ENCODE data around the gene CFI.

The CFI gene

DNA sequence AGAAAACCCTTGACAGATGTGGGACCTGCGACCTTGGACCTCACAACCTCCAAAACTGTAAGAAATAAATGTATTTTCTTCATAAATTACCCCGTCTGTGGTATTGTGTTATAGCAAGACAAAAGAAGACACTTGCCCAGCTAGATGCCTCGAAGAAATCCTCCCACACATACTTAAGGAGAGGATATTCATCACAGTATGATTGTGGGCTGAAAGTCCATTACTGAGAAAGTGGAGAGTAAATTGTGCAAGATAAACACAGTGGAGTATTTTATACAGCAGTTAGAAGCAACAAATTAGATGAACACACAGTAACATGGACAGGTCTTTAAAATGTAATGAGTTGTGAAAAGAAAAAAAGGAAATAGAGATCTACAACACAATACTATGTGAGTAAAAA is 46.1 kb downstream of the CFI start:
- TF ChIP-seq GATA3 (IDR thresholded peaks at IDR 0.05; ENCODE audit: low read depth, low read length) (no peak), GATA2 (IDR thresholded peaks at IDR 0.05; ENCODE audit: low read depth, low read length) (no peak)

DNA sequence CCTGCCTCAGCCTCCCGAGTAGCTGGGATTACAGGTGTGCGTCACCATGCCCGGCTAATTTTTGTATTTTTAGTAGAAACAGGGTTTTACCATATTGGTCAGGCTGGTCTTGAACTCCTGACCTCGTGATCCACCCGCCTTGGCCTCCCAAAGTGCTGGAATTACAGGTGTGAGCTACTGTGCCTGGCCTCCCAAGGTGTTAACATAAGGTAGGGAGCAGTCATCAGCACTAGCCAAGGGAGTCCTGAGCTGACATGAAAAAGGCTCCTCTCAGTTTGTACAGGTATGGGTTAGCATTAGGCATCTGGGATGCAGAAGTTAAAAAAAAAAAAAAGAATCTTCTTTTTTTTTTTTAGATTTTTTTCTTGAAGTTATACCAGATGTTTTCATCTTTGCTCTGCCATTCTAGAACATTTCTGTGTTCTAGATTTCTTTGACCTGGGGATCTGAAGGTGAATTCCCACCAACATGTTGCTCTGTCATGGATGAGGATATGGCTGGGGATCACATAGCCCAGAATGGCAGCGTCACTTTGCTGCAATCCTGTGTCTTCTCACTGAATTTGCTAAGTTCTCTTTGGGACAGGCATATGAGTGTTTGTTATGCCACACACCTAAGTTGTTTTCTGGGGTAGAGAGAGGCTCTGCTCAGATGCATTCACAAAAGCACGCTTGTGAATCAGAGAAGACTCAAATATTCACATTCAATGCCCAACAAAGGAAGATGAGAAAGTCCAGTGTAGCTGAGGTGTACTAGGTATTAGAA is 47.5 kb downstream of the CFI start:
- TF ChIP-seq GATA3 (IDR thresholded peaks at IDR 0.05; ENCODE audit: low read depth, low read length) (no peak), GATA2 (IDR thresholded peaks at IDR 0.05; ENCODE audit: low read depth, low read length) (no peak)

DNA sequence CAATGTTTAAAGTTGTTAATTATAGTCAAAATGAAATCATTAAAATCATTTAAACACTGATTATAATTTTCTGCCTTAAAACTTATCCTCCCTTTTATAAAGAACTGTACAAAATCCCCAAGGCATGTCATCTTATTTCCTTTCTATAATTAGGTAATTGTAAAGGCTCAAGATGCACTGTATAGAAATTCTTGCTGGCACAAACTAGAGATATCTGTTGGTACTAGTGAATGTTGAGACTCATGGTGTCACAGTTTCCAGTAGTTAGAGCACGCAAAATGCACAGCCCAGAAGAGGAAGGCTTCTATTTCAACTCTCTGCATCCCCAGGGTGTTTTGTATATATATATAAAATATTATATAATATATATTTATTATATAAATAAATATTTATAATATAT is 49.3 kb downstream of the CFI start:
- TF ChIP-seq GATA2 (IDR thresholded peaks at IDR 0.05; ENCODE audit: low read depth, low read length) (no peak), GATA3 (IDR thresholded peaks at IDR 0.05; ENCODE audit: low read depth, low read length) (no peak)

DNA sequence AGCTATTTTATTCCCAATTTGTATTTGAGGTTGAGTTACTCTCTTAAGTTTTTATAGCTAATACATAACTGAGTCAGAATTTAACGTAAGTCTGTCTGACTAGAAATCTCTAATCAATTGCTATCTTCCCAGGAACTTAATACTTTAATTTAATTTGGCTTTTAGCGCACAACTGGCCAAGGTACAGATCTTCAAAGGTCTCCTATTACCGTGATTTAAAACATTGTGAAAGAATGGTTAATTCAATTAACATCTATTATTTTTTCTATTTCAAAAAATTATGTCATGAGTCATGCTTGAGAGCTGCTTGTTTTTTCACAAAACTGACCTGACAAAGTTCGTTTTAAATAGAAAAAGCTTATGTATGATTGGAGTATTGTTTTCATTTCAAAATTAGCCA is 49.9 kb downstream of the CFI start:
- no peak for TF ChIP-seq GATA3 (IDR thresholded peaks at IDR 0.05; ENCODE audit: low read depth, low read length)

DNA sequence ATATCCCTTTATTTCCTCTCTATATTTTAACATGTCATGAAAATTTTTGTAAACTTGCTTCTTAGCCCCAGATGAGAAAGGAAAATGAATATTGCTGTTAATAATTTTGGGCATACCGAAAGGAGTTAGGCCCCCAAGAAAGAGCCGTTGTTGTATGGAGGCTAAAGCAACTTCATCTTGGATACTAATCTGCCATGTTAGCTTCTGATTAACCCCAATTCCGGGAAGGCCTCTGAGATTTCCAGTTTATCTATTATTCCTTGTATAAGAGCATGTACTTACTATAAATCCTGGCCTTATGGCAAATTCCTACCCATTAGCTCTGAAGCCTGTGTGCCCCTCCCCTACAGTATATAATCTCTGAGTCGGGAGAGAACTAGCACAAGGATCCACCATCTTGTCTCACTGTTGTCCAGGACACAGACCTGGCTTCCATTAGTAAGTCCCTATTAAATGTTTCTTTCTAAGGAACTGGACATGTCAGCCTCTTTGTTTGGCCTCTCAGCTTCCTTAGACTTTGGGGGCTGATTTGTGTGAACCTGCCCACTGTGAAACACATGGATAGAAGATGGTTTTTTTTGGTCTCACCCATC is 51.1 kb downstream of the CFI start:
- TF ChIP-seq GATA3 (IDR thresholded peaks at IDR 0.05; ENCODE audit: low read depth, low read length) (no peak), GATA2 (IDR thresholded peaks at IDR 0.05; ENCODE audit: low read depth, low read length) (no peak)

DNA sequence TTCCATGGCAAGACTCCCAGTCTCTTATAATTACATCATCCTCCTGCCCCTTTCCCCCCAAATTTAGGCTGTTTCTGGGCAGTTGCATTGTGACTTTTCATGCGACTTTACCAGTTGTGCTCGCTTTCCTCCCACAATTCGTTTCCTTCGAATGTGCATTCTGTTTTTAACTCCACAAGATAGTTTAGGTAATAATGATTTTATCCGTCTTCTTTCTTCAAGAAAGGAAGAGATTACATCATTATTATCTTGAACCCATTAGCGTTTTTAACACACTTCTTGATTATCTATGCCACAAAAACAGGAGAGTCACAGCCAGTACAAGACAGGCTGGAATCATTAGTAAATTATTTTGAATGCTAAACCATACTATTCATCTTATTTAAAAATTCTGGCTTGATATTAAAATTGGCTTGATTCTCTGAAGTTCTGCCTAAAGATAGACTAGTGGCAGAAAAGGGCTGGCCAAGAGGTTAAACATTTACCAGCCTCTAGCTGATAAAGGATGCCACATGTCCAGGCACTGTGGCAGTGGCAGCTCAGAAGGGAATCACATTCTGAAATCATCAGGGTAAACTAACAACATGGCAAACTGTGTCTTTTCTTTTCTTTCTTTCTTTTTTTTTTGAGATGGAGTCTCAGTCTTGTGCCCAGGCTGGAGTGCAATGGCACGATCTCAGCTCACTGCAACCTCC is 52.3 kb downstream of the CFI start:
- no peak for TF ChIP-seq GATA2 (IDR thresholded peaks at IDR 0.05; ENCODE audit: low read depth, low read length)
- TF ChIP-seq GATA3 (IDR thresholded peaks at IDR 0.05; ENCODE audit: low read depth, low read length) = no peak

DNA sequence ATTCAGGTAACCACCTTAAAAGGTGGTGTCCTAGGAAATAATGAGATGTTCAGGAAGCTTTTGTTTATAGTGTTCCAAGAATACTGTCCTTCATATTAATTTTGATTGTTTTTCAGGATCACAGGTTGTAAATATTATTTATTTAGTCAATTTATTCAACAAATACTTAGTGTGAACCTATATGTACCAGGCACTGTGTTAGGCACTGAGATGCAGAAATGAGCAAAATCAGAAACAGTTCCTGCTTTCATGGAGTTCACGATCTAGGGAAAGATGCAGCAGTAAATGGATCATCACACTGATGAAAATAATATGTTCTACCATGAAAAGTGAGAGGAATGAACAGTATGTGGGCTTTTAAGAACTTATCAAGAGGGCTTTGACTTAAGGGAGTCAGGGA is 53.7 kb downstream of the CFI start:
- TF ChIP-seq GATA3 (IDR thresholded peaks at IDR 0.05; ENCODE audit: low read depth, low read length) (no peak), GATA2 (IDR thresholded peaks at IDR 0.05; ENCODE audit: low read depth, low read length) (no peak)

DNA sequence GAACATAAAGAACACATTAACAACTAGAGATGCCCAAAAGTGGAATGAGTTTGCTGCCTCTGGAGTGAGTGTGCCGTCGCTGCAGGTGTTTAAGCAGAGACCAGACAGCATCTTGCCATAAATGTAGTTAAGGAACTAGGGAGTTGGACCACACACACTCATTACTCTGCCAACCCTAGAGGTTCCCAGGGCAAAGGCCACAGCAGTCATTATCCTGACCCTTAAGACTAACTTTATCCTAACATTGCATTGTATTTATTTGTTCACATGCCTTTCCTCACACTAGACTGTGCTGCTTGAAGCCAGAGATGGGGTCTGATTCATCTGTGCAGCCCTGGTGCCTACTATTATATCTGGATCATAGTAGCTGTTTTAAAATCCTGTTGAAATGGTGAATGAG is 55.1 kb downstream of the CFI start:
- TF ChIP-seq GATA3 (IDR thresholded peaks at IDR 0.05; ENCODE audit: low read depth, low read length) (no peak), GATA2 (IDR thresholded peaks at IDR 0.05; ENCODE audit: low read depth, low read length) (no peak)

DNA sequence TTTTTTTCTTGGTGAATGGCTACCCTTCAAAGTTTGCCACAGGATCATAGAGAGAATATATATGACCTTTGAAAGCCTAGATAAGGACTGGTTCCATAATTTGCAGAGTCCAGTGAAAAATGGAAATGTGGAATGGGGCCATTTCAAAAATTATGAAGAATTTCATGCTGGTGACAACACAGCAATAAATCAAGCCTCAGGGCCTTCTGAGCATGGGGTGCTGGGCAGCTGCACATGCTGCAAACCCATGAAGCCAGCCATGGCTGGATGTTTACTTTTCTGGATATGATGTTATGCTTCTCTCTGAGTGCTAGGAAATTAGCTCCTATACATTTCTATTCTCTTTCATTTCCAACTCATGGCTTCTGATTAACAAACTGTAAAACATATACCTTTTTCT is 56.0 kb downstream of the CFI start:
- TF ChIP-seq GATA3 (IDR thresholded peaks at IDR 0.05; ENCODE audit: low read depth, low read length) (no peak), GATA2 (IDR thresholded peaks at IDR 0.05; ENCODE audit: low read depth, low read length) (no peak)

DNA sequence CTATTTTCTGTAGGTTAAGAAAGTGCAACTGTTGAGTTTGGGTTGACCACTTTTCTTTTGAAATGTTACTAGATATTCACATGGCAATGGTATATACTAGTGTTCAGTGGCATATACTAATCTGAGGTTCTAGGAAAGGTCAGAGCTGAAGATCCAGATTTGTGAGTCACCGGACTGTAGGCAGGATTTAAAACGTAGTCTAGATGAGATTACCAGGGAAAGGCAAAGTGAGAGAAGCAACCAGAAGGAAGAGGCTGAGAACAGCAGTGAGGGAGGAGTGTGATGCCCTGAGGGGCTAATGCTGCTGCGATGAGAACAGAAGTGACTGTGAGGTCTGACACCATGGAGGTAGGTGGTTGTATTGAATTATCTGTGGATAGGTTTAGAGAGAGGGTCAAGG is 62.3 kb downstream of the CFI start:
- TF ChIP-seq GATA3 (IDR thresholded peaks at IDR 0.05; ENCODE audit: low read depth, low read length) (no peak), GATA2 (IDR thresholded peaks at IDR 0.05; ENCODE audit: low read depth, low read length) (no peak)

DNA sequence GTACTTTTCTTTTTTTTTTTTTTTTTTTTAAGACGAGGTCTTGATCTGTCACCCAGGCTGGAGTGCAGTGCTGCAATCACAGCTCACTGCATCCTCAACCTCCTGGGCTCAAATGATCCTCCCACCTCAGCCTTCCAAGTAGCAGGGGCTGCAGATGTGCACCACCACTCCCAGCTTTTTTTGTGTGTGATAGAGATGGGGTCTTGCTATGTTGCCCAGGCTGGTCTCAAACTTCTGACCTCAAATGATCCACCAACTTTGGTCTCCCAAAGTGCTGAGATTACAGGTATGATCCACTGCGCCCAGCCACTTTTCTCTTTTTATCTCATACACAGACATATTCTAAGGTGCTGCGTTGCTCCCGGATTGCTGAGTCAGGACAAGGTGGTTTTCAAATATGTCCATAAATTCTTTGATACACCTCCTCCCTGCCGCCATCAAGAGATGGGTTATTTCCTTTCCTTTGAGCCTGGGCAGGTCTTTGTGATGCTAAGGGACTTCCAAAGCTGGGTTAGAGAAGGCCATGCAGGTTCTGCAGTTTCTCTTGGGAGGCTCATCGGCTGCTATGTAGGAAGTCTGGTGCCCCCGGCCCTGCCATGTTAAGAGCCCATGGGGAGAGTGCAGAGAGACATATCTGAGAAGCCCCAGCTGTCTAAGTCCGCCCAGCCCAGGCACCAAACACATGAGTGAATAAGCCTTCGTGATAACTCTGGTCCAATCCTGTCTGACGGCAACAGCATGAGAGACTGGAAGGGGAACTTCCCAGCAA is 63.5 kb downstream of the CFI start:
- no peak for TF ChIP-seq GATA3 (IDR thresholded peaks at IDR 0.05; ENCODE audit: low read depth, low read length)
- TF ChIP-seq GATA2 (IDR thresholded peaks at IDR 0.05; ENCODE audit: low read depth, low read length) = no peak

DNA sequence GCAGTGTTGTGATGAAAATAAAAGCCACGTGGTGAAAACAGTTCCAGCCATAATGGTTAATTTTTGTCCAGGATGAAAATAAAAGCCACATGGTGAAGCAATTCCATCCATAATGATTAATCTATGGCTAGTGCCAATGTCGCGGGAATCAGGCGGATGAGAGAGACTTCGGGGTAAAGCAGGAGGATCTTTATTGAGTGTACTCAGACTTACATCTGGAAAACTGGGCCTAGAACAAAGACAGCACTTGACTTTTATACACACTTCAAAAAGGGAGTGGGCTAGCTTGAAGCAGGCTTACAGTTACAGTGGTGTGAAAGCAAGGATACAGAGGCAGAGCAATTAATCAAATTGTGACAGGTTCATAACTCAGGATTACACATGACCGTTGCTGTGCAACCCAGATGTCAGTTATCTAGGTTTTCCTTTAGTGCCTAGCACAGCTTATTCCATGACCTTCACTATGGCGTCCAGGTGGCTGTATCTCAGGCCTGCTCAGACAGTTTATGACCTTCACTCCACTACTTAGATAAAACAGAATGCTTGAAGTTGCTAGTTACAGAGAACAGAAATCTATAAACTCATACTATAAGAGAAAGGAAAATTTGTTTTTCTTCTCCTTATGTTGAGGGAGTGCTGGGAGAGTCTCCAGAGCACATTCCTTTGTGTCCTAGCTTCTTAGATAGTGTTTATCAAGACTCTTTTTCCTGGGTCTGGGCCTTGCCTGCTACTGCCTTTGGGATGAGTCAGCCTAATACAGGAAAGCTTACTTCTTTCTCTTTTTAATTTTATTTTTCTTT is 66.0 kb downstream of the CFI start:
- TF ChIP-seq GATA3 (IDR thresholded peaks at IDR 0.05; ENCODE audit: low read depth, low read length) = no peak
- no peak for TF ChIP-seq GATA2 (IDR thresholded peaks at IDR 0.05; ENCODE audit: low read depth, low read length)

DNA sequence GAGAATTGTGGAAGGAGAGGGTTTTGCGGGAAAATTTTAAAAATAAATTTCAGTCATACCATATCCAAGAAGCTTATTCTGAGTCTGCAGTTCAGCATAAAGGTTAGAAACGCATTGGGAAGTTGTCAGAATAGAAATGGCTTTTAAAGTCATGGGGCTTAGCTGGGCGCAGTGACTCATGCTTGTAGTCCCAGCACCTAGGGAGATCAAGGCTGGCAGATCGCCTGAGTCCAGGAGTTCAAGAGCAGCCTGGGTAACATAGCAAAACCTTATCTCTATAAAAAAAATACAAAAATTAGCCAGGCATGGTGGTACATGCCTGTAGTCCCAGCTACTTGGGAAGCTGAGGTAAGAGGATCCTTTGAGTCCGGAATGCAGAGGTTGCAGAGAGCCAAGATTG is 68.1 kb downstream of the CFI start:
- TF ChIP-seq GATA3 (IDR thresholded peaks at IDR 0.05; ENCODE audit: low read depth, low read length) = no peak
- no peak for TF ChIP-seq GATA2 (IDR thresholded peaks at IDR 0.05; ENCODE audit: low read depth, low read length)

All from SH-SY5Y (cell line).